Tibial nerve (tissue), 4 donors: ENCODE data around the gene CDR2L. TPM values are rescaled to one million over a fixed set of nuclear protein-coding genes. Genes with fewer than 3 reads are reported as not detected.

Experiments
- DNase-seq, 2 donors: peaks; one replicate each; pipeline ENCODE4 v3.0.0-alpha.2; 2019; ENCODE audit warnings: low spot score in 2 of 2
- H3K27ac ChIP-seq, 4 donors: fragments of 200-600 bp; sonication (generic) in 3 of 4; one replicate each; pipeline ENCODE4 v1.5.1; 2017 to 2019; ENCODE audit warnings: mild to moderate bottlenecking in 1 of 4
- H3K27me3 ChIP-seq, 2 donors: fragments of 200-600 bp; sonication (generic) in 1 of 2; one replicate each; pipeline versions ENCODE4 v1.5.1 to v1.6.0; 2017 to 2019
- H3K36me3 ChIP-seq, 3 donors: fragments of 200-600 bp; sonication (generic); one replicate each; pipeline ENCODE4 v1.5.1; 2018 to 2019
- H3K4me1 ChIP-seq, 4 donors: fragments of 200-600 bp; sonication (generic) in 3 of 4; one replicate each; pipeline ENCODE4 v1.5.1; 2017 to 2019
- H3K4me3 ChIP-seq, 4 donors: fragments of 200-600 bp; sonication (generic) in 3 of 4; one replicate each; pipeline ENCODE4 v1.5.1; 2017 to 2019; ENCODE audit warnings: mild to moderate bottlenecking in 1 of 4, moderate library complexity in 1 of 4
- H3K9me3 ChIP-seq, 4 donors: fragments of 200-600 bp; sonication (generic) in 3 of 4; one replicate each; pipeline ENCODE4 v1.5.1; 2017 to 2019
- EP300 ChIP-seq, 2 donors: sonication (generic); formaldehyde crosslinking; IDR thresholded peaks; one replicate each; pipeline ENCODE4 v1.6.1; 2017; ENCODE audit warnings: antibody characterized with exemption in 2 of 2, mild to moderate bottlenecking in 1 of 2
- POLR2A ChIP-seq, 2 donors: fragments of 450-650 bp; IDR thresholded peaks; one replicate each; pipeline ENCODE4 v1.6.1; 2017; ENCODE audit warnings: antibody characterized with exemption in 2 of 2, mild to moderate bottlenecking in 2 of 2, moderate library complexity in 2 of 2
- WGBS, 2 donors: methylation state at CpG; one replicate each; pipeline ENCODE4 v1.1.5; 2018; 5-methylcytosine and 5-hydroxymethylcytosine counted together
- total RNA-seq, 4 donors: library from RNA; depleted of rRNA; stranded (reverse); fragments of >200 nt; gene quantifications; one replicate each; pipeline ENCODE4 v1.1.0, GENCODE V29; 2016
- TF ChIP-seq, protein P1 (sequence below), 5 experiments: fragments of 200-600 bp in 3 of 5; fragments of 450-650 bp in 2 of 5; sonication (generic) in 3 of 5; IDR thresholded peaks; one replicate each; pipeline ENCODE4 v1.5.1; 2016 to 2019; ENCODE audit warnings: antibody characterized with exemption in 5 of 5, mild to moderate bottlenecking in 3 of 5, moderate library complexity in 2 of 5

CDR2L gene
- total RNA-seq, 4 donors from 2014 or later = 10.7 to 19.2 (median 13.9) TPM

DNA sequence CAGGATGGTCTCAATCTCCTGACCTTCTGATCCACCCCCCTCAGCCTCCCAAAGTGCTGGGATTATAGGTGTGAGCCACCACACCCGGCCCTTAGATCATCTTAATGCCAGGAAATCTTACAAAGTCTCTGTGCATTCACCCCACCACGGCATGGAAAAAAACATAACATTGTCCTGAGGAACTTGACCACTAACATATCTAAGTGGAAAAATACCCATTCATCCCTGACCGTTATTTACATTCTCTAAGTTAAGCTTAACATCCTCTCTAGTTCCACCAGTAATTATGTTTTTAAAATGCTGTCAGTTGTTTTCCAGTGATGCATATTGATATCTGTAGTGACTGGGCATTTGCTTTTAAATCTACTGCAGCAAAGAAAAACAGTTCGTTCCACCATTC, 11.5 kb upstream of the CDR2L start:
- Histone ChIP-seq H3K4me3 (no peak overlapping the region), H3K9me3 (no peaks in the 10 kb centered on the region), H3K4me1 (peaks cover 0 to 16% (median 11%) of the 10 kb centered on the region in 4 donors), H3K36me3 (no peaks in the 10 kb centered on the region), H3K27ac (no peak overlapping the region), H3K27me3 (peaks cover 0 to 28% of the 10 kb centered on the region in 2 donors)
- TF ChIP-seq, protein P1, sequence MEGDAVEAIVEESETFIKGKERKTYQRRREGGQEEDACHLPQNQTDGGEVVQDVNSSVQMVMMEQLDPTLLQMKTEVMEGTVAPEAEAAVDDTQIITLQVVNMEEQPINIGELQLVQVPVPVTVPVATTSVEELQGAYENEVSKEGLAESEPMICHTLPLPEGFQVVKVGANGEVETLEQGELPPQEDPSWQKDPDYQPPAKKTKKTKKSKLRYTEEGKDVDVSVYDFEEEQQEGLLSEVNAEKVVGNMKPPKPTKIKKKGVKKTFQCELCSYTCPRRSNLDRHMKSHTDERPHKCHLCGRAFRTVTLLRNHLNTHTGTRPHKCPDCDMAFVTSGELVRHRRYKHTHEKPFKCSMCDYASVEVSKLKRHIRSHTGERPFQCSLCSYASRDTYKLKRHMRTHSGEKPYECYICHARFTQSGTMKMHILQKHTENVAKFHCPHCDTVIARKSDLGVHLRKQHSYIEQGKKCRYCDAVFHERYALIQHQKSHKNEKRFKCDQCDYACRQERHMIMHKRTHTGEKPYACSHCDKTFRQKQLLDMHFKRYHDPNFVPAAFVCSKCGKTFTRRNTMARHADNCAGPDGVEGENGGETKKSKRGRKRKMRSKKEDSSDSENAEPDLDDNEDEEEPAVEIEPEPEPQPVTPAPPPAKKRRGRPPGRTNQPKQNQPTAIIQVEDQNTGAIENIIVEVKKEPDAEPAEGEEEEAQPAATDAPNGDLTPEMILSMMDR (IDR thresholded peaks at IDR 0.05) = no peak
- TF ChIP-seq POLR2A (IDR thresholded peaks at IDR 0.05) (no peak), EP300 (IDR thresholded peaks at IDR 0.05) (no peak)
- DNase-seq = no peak
- WGBS, 2 donors = 79 to 80% methylated on average over 4 of the region's 4 CpGs

GRCh38 chr17:74977802-74978201, 9.6 kb upstream of the CDR2L start:
- H3K4me3 ChIP-seq = no peak overlapping the region
- H3K36me3 ChIP-seq = no peaks in the 10 kb centered on the region
- WGBS, 2 donors = 89 to 94% methylated on average over 3 of the region's 3 CpGs
- peaks cover 0 to 20% (median 13%) of the 10 kb centered on the region in 4 donors for H3K4me1 ChIP-seq
- DNase-seq = no peak
- no peak for TF ChIP-seq EP300 (IDR thresholded peaks at IDR 0.05)
- TF ChIP-seq, protein P1 (IDR thresholded peaks at IDR 0.05) = no peak
- no peak for TF ChIP-seq POLR2A (IDR thresholded peaks at IDR 0.05)
- no peak overlapping the region for H3K27ac ChIP-seq
- peaks cover 0 to 12% of the 10 kb centered on the region in 2 donors for H3K27me3 ChIP-seq
- H3K9me3 ChIP-seq = no peaks in the 10 kb centered on the region

DNA sequence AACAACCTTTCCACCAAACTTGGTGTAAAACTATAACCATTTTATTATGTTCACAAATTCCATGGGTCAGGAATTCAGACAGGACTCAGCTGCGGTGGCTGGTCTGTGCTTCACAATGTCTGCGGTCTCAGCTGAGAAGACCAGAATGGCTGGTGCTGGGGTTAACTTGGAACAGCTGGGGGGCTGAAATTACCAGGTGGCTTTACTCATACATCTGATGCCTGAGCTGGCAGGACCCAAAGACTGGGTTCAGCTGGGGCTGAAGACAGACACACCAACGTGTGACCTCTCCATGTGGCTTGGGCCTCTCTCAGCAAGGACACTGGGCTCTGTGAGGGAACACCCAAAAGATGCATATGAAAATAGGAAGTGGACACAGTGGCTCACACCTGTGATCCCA, 9.2 kb upstream of the CDR2L start:
- H3K36me3 ChIP-seq = no peaks in the 10 kb centered on the region
- 72 to 76% methylated on average over 3 of the region's 3 CpGs for WGBS, 2 donors
- H3K9me3 ChIP-seq = no peaks in the 10 kb centered on the region
- H3K4me1 ChIP-seq = peaks cover 0 to 21% (median 12%) of the 10 kb centered on the region in 4 donors
- H3K27ac ChIP-seq = no peak overlapping the region
- no peak for DNase-seq
- peaks cover 0 to 7% of the 10 kb centered on the region in 2 donors for H3K27me3 ChIP-seq
- no peak for TF ChIP-seq POLR2A (IDR thresholded peaks at IDR 0.05)
- TF ChIP-seq, protein P1 (IDR thresholded peaks at IDR 0.05) = no peak
- TF ChIP-seq EP300 (IDR thresholded peaks at IDR 0.05) = no peak
- no peak overlapping the region for H3K4me3 ChIP-seq

- DNase-seq = no peak
- 80 to 84% methylated on average over 17 of the region's 17 CpGs for WGBS, 2 donors
- Histone ChIP-seq H3K4me3 (no peak overlapping the region), H3K9me3 (no peaks in the 10 kb centered on the region), H3K4me1 (peaks cover 0 to 22% (median 12%) of the 10 kb centered on the region in 4 donors), H3K27me3 (no peaks in the 10 kb centered on the region), H3K36me3 (no peaks in the 10 kb centered on the region), H3K27ac (no peak overlapping the region)
- TF ChIP-seq EP300 (IDR thresholded peaks at IDR 0.05) = no peak
- no peak for TF ChIP-seq POLR2A (IDR thresholded peaks at IDR 0.05)
- TF ChIP-seq, protein P1 (IDR thresholded peaks at IDR 0.05) = no peak
These were observed 7.9 kb upstream of the CDR2L start for GRCh38 chr17:74979408-74980146.

- Histone ChIP-seq H3K4me1 (peaks cover 0 to 22% (median 12%) of the 10 kb centered on the region in 4 donors), H3K27me3 (no peaks in the 10 kb centered on the region), H3K4me3 (peak overlapping the region; percentile 38 to 83 (median 72)), H3K9me3 (no peaks in the 10 kb centered on the region), H3K27ac (peak overlapping the region; percentile 75 to 92 (median 87)), H3K36me3 (no peaks in the 10 kb centered on the region)
- 46 to 65% methylated on average over 14 to 16 of the region's 16 CpGs for WGBS, 2 donors
- DNase-seq = no peak
- TF ChIP-seq EP300 (IDR thresholded peaks at IDR 0.05) (no peak), POLR2A (IDR thresholded peaks at IDR 0.05) (no peak)
- TF ChIP-seq, protein P1 (IDR thresholded peaks at IDR 0.05) = no peak
These were observed 6.0 kb upstream of the CDR2L start for GRCh38 chr17:74981318-74981978.
